ENCODE data around the gene RFC1. TPM values are rescaled to one million over a fixed set of nuclear protein-coding genes. Genes with fewer than 3 reads are reported as not detected.

RFC1 gene
- total RNA-seq, 1 experiment from 2014 or later: 56.8 TPM

- Histone ChIP-seq H3K4ac (ENCODE audit: low read depth, low read length) (no peak overlapping the region), H4K8ac (replicated peaks; ENCODE audit: insufficient read length, low read depth, low read length) (no peak overlapping the region), H2BK5ac (ENCODE audit: insufficient read length, low read length) (no peak overlapping the region), H4K91ac (ENCODE audit: insufficient read length, low read depth, low read length) (no peak overlapping the region), H3K9ac (ENCODE audit: extremely low read depth, insufficient read length, low read length) (no peak overlapping the region), H3K23me2 (ENCODE audit: insufficient read length, low read depth, low read length, poor library complexity, severe bottlenecking) (no peaks in the 10 kb centered on the region), H3K4me2 (ENCODE audit: insufficient read depth, insufficient read length, low read length) (no peak overlapping the region), H4K5ac (ENCODE audit: insufficient read length, low read depth, low read length) (no peak overlapping the region), H3K79me1 (ENCODE audit: insufficient read depth, low read depth, low read length, poor library complexity, severe bottlenecking) (no peaks in the 10 kb centered on the region), H2BK15ac (ENCODE audit: low read depth, low read length) (no peak overlapping the region), H2BK120ac (ENCODE audit: low read depth, low read length, poor library complexity, severe bottlenecking) (no peak overlapping the region), H2AFZ (ENCODE audit: low read length) (no peak overlapping the region), H3K9me3 (ENCODE audit: control insufficient read depth, low read depth, low read length) (no peaks in the 10 kb centered on the region), H3K79me2 (ENCODE audit: insufficient read depth, low read length) (no peaks in the 10 kb centered on the region), H2BK12ac (ENCODE audit: insufficient read length, low read depth, low read length) (no peak overlapping the region), H3K14ac (ENCODE audit: insufficient read depth, low read length) (no peak overlapping the region), H3K4me1 (ENCODE audit: insufficient read depth, low read length) (no peaks in the 10 kb centered on the region), H3K56ac (ENCODE audit: insufficient read length, low read depth, low read length) (no peak overlapping the region), H3K18ac (ENCODE audit: insufficient read length, low read depth, low read length) (no peak overlapping the region), H3K27me3 (ENCODE audit: insufficient read depth, low read length) (no peaks in the 10 kb centered on the region), H3K27ac (ENCODE audit: insufficient read length, low read depth, low read length) (no peak overlapping the region), H4K20me1 (ENCODE audit: control insufficient read depth, insufficient read depth, insufficient read length) (no peaks in the 10 kb centered on the region), H2BK20ac (ENCODE audit: low read depth, low read length, poor library complexity, severe bottlenecking) (no peak overlapping the region), H3T11ph (ENCODE audit: low read length) (no peak overlapping the region), H2AK5ac (ENCODE audit: insufficient read length, low read length) (no peak overlapping the region), H3K23ac (ENCODE audit: insufficient read length, low read depth, low read length) (no peak overlapping the region)
- TF ChIP-seq, protein P1, sequence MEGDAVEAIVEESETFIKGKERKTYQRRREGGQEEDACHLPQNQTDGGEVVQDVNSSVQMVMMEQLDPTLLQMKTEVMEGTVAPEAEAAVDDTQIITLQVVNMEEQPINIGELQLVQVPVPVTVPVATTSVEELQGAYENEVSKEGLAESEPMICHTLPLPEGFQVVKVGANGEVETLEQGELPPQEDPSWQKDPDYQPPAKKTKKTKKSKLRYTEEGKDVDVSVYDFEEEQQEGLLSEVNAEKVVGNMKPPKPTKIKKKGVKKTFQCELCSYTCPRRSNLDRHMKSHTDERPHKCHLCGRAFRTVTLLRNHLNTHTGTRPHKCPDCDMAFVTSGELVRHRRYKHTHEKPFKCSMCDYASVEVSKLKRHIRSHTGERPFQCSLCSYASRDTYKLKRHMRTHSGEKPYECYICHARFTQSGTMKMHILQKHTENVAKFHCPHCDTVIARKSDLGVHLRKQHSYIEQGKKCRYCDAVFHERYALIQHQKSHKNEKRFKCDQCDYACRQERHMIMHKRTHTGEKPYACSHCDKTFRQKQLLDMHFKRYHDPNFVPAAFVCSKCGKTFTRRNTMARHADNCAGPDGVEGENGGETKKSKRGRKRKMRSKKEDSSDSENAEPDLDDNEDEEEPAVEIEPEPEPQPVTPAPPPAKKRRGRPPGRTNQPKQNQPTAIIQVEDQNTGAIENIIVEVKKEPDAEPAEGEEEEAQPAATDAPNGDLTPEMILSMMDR (conservative IDR thresholded peaks at IDR 0.05): no peak
- no peak for DNase-seq
- H3K27me3 Mint-ChIP-seq (ENCODE audit: low read depth): no peaks in the 10 kb centered on the region
- peaks cover 5 to 6% of the 10 kb centered on the region in 2 experiments; a peak in 3 of 4 replicates for H3K4me1 Mint-ChIP-seq
- peaks cover 8 to 16% (median 8%) of the 10 kb centered on the region in 3 experiments for H3K36me3 Mint-ChIP-seq (ENCODE audit: insufficient read depth in 1 of 3, low read depth in 3 of 3)
- no peak overlapping the region; a peak in 2 of 7 replicates for H3K27ac Mint-ChIP-seq
- H3K4me3 Mint-ChIP-seq: no peak overlapping the region
- no peaks in the 10 kb centered on the region for H3K9me3 Mint-ChIP-seq
- WGBS (ENCODE audit: extremely low coverage, insufficient read length, low lambda C conversion rate): no CpG with 5 or more reads among the region's 2 CpGs
These were observed 109.7 kb downstream of the RFC1 start for GRCh38 chr4:39256436-39256835.
